Omental fat pad (tissue), 4 donors: Measurements from ENCODE around the gene MBNL2. TPM values are rescaled to one million over a fixed set of nuclear protein-coding genes. Genes with fewer than 3 reads are reported as not detected.
A peak's percentile ranks its signal among the peaks of the same experiment; 100 is the strongest.

Experiments
- ATAC-seq: fragments of 150-250 bp; one replicate; pipeline ENCODE4 v1.9.1; 2016; ENCODE audit warnings: mild to moderate bottlenecking, moderate library complexity; ENCODE audit not compliant: low FRiP score
- DNase-seq: peaks from one replicate; pipeline ENCODE4 v3.0.0-alpha.2; 2019; ENCODE audit warnings: low spot score
- CTCF ChIP-seq, 3 donors: fragments of 450-650 bp; IDR thresholded peaks; one replicate each; pipeline ENCODE4 v1.5.1; 2016 to 2017; ENCODE audit warnings: antibody characterized with exemption in 3 of 3, mild to moderate bottlenecking in 3 of 3, moderate library complexity in 2 of 3
- total RNA-seq, 4 donors: library from RNA; depleted of rRNA; stranded (reverse); fragments of >200 nt; gene quantifications; one replicate each; pipeline ENCODE4 v1.1.0, GENCODE V29; 2016

Gene MBNL2
- total RNA-seq, 4 donors from 2014 or later, result 105 to 132 (median 123) TPM

- ATAC-seq (peak; percentile 53), DNase-seq (no peak)
- no peak for TF ChIP-seq CTCF (IDR thresholded peaks at IDR 0.05)
Observed at GRCh38 chr13:97256343-97256783, 34.2 kb downstream of the MBNL2 start.

- no peak for ATAC-seq
- TF ChIP-seq CTCF (IDR thresholded peaks at IDR 0.05), result no peak
Observed at GRCh38 chr13:97257228-97257755, 35.2 kb downstream of the MBNL2 start.

GRCh38 chr13:97257800-97258799 lies 36.0 kb downstream of the MBNL2 start:
- ATAC-seq, result peak; percentile 63
- no peak for DNase-seq
- no peak for TF ChIP-seq CTCF (IDR thresholded peaks at IDR 0.05)

More at GRCh38 chr13:97257228-97257755, 35.2 kb downstream of the MBNL2 start:
- no peak for DNase-seq

- no peak for TF ChIP-seq CTCF (IDR thresholded peaks at IDR 0.05)
- no peak for ATAC-seq
- DNase-seq, result no peak
Observed at GRCh38 chr13:97258801-97259200, 36.7 kb downstream of the MBNL2 start.

- ATAC-seq, result no peak
Observed at GRCh38 chr13:97259410-97259797, 37.3 kb downstream of the MBNL2 start.

More at GRCh38 chr13:97259410-97259797, 37.3 kb downstream of the MBNL2 start:
- TF ChIP-seq CTCF (IDR thresholded peaks at IDR 0.05), result no peak
- no peak for DNase-seq
